NT2/D1 (cell line): ENCODE data around the gene ANKRD33.

Source experiments
- SUZ12 ChIP-seq: IDR thresholded peaks from 2 replicates; pipeline ENCODE4 v1.6.1; 2011; ENCODE audit not compliant: insufficient read length, insufficient read depth; ENCODE audit errors: extremely low read depth
- YY1 ChIP-seq: IDR thresholded peaks from 2 replicates; pipeline ENCODE4 v1.6.1; 2011; ENCODE audit not compliant: insufficient read length, insufficient read depth
- ZNF274 ChIP-seq: IDR thresholded peaks from 2 replicates; pipeline ENCODE4 v1.6.1; 2011; ENCODE audit warnings: mild to moderate bottlenecking, low read depth, low read length

DNA sequence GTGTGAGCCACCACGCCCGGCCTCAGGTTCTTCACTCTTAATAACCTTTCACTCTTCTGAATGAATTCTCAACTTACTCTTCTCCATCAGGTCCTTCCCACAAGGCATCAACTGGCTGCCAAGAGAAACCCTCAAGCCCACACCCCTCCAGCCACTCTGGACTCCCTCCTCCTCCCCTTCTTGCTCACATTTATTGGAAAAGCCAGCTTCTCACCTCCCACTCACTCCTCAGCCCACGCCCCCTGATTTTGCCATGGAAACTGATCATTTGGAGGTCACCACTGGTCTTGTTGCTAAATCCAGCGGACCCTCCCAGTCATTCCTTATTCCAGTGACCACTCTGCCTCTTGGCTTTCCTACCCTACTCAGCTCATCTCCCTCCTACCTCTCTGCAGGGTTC, 46.2 kb downstream of the ANKRD33 start:
- no peak for TF ChIP-seq ZNF274
- TF ChIP-seq YY1 = no peak
- no peak for TF ChIP-seq SUZ12
